Vagina (tissue), 2 donors: ENCODE measurements around the gene MAL. TPM values are rescaled to one million over a fixed set of nuclear protein-coding genes. Genes with fewer than 3 reads are reported as not detected.

Experiments
- DNase-seq, 2 donors: peaks; one replicate each; pipeline ENCODE4 v3.0.0-alpha.2; 2017; ENCODE audit errors: extremely low spot score in 2 of 2
- H3K27ac ChIP-seq: fragments of 200-600 bp; sonication (generic); one replicate; pipeline ENCODE4 v1.5.1; 2019
- H3K27me3 ChIP-seq: fragments of 200-600 bp; sonication (generic); one replicate; pipeline ENCODE4 v1.5.1; 2019
- H3K36me3 ChIP-seq, 2 donors: fragments of 200-600 bp; sonication (generic); one replicate each; pipeline ENCODE4 v1.5.1; 2017 to 2019
- H3K4me1 ChIP-seq: fragments of 200-600 bp; sonication (generic); one replicate; pipeline ENCODE4 v1.5.1; 2019
- H3K4me3 ChIP-seq, 2 donors: fragments of 200-600 bp; sonication (generic); 1 replicate in 1 of 2; 2 replicates in 1 of 2; pipeline ENCODE4 v1.5.1; 2016 to 2019
- H3K9me3 ChIP-seq: fragments of 200-600 bp; sonication (generic); one replicate; pipeline ENCODE4 v1.5.1; 2019
- CTCF ChIP-seq, 3 experiments: fragments of 450-650 bp in 2 of 3; fragments of 200-600 bp in 1 of 3; sonication (generic) in 1 of 3; IDR thresholded peaks; one replicate each; pipeline ENCODE4 v1.5.1; 2017 to 2019; ENCODE audit warnings: antibody characterized with exemption in 3 of 3, mild to moderate bottlenecking in 2 of 3, moderate library complexity in 2 of 3
- POLR2A ChIP-seq, 2 donors: fragments of 450-650 bp; IDR thresholded peaks; one replicate each; pipeline ENCODE4 v1.6.1; 2017; ENCODE audit warnings: antibody characterized with exemption in 2 of 2, mild to moderate bottlenecking in 2 of 2, moderate library complexity in 2 of 2
- POLR2AphosphoS5 ChIP-seq, 2 donors: sonication (generic); formaldehyde crosslinking; IDR thresholded peaks; one replicate each; pipeline ENCODE4 v1.9.0; 2017; ENCODE audit warnings: antibody characterized with exemption in 2 of 2, mild to moderate bottlenecking in 2 of 2, low read depth in 1 of 2; ENCODE audit not compliant: insufficient read depth in 1 of 2
- intact Hi-C: fragments of 100-400 bp; cut with DNase I; formaldehyde crosslinking; loops from one replicate; pipeline ENCODE4 v1.15.1; 2023
- total RNA-seq: library from RNA; depleted of rRNA; stranded (reverse); fragments of >200 nt; gene quantifications from one replicate; pipeline ENCODE4 v1.2.3, GENCODE V29; 2016

The MAL gene
- total RNA-seq, 1 donor from 2014 or later: 71.0 TPM

- TF ChIP-seq POLR2A (IDR thresholded peaks at IDR 0.05): no peak
- TF ChIP-seq POLR2AphosphoS5 (IDR thresholded peaks at IDR 0.05; ENCODE audit: insufficient read depth in 1 of 2, low read depth in 1 of 2): no peak
- no peak for TF ChIP-seq CTCF (IDR thresholded peaks at IDR 0.05)
- no peak overlapping the region for H3K27ac ChIP-seq
- intact Hi-C loops: no loop called here
- H3K9me3 ChIP-seq: no peaks in the 10 kb centered on the region
- H3K4me1 ChIP-seq: peaks cover 16% of the 10 kb centered on the region
- H3K36me3 ChIP-seq: no peaks in the 10 kb centered on the region
- H3K4me3 ChIP-seq: no peak overlapping the region
- H3K27me3 ChIP-seq: no peaks in the 10 kb centered on the region
- no peak for DNase-seq
Observed at GRCh38 chr2:95031076-95031725, 5.7 kb downstream of the MAL start.

- Histone ChIP-seq H3K36me3 (no peaks in the 10 kb centered on the region), H3K4me1 (peaks cover 11% of the 10 kb centered on the region), H3K27me3 (no peaks in the 10 kb centered on the region), H3K27ac (no peak overlapping the region), H3K9me3 (no peaks in the 10 kb centered on the region), H3K4me3 (no peak overlapping the region)
- DNase-seq: no peak
- TF ChIP-seq POLR2A (IDR thresholded peaks at IDR 0.05) (no peak), CTCF (IDR thresholded peaks at IDR 0.05) (no peak), POLR2AphosphoS5 (IDR thresholded peaks at IDR 0.05; ENCODE audit: insufficient read depth in 1 of 2, low read depth in 1 of 2) (no peak)
- intact Hi-C loops: no loop called here
Observed at GRCh38 chr2:95031726-95032116, 6.2 kb downstream of the MAL start.

GRCh38 chr2:95032341-95032740, 6.8 kb downstream of the MAL start:
- Histone ChIP-seq H3K27ac (no peak overlapping the region), H3K36me3 (no peaks in the 10 kb centered on the region), H3K9me3 (no peaks in the 10 kb centered on the region), H3K4me1 (peaks cover 10% of the 10 kb centered on the region), H3K27me3 (no peaks in the 10 kb centered on the region), H3K4me3 (no peak overlapping the region)
- TF ChIP-seq CTCF (IDR thresholded peaks at IDR 0.05): no peak
- no peak for TF ChIP-seq POLR2A (IDR thresholded peaks at IDR 0.05)
- no peak for TF ChIP-seq POLR2AphosphoS5 (IDR thresholded peaks at IDR 0.05; ENCODE audit: insufficient read depth in 1 of 2, low read depth in 1 of 2)
- intact Hi-C loops: no loop called here
- DNase-seq: no peak

- no peaks in the 10 kb centered on the region for H3K36me3 ChIP-seq
- no peaks in the 10 kb centered on the region for H3K9me3 ChIP-seq
- TF ChIP-seq CTCF (IDR thresholded peaks at IDR 0.05): no peak
- H3K4me1 ChIP-seq: peaks cover 10% of the 10 kb centered on the region
- H3K27me3 ChIP-seq: no peaks in the 10 kb centered on the region
- no peak overlapping the region for H3K27ac ChIP-seq
- intact Hi-C loops: no loop called here
- DNase-seq: no peak
- no peak overlapping the region for H3K4me3 ChIP-seq
Observed at GRCh38 chr2:95032868-95033603, 7.5 kb downstream of the MAL start.

GRCh38 chr2:95034221-95034620, 8.7 kb downstream of the MAL start:
- Histone ChIP-seq H3K27ac (no peak overlapping the region), H3K27me3 (no peaks in the 10 kb centered on the region), H3K4me1 (peaks cover 10% of the 10 kb centered on the region), H3K4me3 (no peak overlapping the region), H3K36me3 (no peaks in the 10 kb centered on the region), H3K9me3 (no peaks in the 10 kb centered on the region)
- DNase-seq: no peak
- no peak for TF ChIP-seq POLR2AphosphoS5 (IDR thresholded peaks at IDR 0.05; ENCODE audit: insufficient read depth in 1 of 2, low read depth in 1 of 2)
- TF ChIP-seq POLR2A (IDR thresholded peaks at IDR 0.05): no peak
- no peak for TF ChIP-seq CTCF (IDR thresholded peaks at IDR 0.05)
- intact Hi-C loops: no loop called here
